Esophagus mucosa (tissue), 1 donor: ENCODE measurements around the gene CCNH. TPM values are rescaled to one million over a fixed set of nuclear protein-coding genes. Genes with fewer than 3 reads are reported as not detected.
A peak's percentile ranks its signal among the peaks of the same experiment; 100 is the strongest.

Experiments used
- ATAC-seq: fragments of 200-7000 bp; cut with Tn5 transposase; one replicate; pipeline ENCODE4 v1.9.1; 2020
- total RNA-seq: library from RNA; stranded (reverse); gene quantifications from one replicate; pipeline ENCODE4 v1.2.4, GENCODE V29; 2023
- donor health status: DM: yes; HTN: yes; CAD: no.

CCNH gene
- 22.5 TPM for total RNA-seq

GRCh38 chr5:87412630-87413342, at the start of gene CCNH:
Gene CCNH (minus strand): TSS chr5:87412930. CDS start chr5:87412794, 136 bp downstream.
- peak; percentile 100 for ATAC-seq

GRCh38 chr5:87457706-87458105, 45.0 kb upstream of the CCNH start:
- ATAC-seq: no peak

- ATAC-seq: no peak
Measured at GRCh38 chr5:87453801-87454200, 41.1 kb upstream of the CCNH start.

- ATAC-seq: no peak
Measured at GRCh38 chr5:87452837-87453236, 40.1 kb upstream of the CCNH start.

GRCh38 chr5:87442419-87442818, 29.7 kb upstream of the CCNH start:
- ATAC-seq: no peak

GRCh38 chr5:87438231-87438630, 25.5 kb upstream of the CCNH start:
- ATAC-seq: no peak

- ATAC-seq: no peak
Measured at GRCh38 chr5:87437724-87438123, 25.0 kb upstream of the CCNH start.

- ATAC-seq: no peak
Measured at GRCh38 chr5:87435144-87435694, 22.5 kb upstream of the CCNH start.

GRCh38 chr5:87434461-87434860, 21.7 kb upstream of the CCNH start:
- ATAC-seq: no peak

- ATAC-seq: no peak
Measured at GRCh38 chr5:87433945-87434344, 21.2 kb upstream of the CCNH start.

GRCh38 chr5:87432460-87432859, 19.7 kb upstream of the CCNH start:
- ATAC-seq: no peak

- ATAC-seq: no peak
Measured at GRCh38 chr5:87430863-87431457, 18.2 kb upstream of the CCNH start.

GRCh38 chr5:87423755-87424154, 11.0 kb upstream of the CCNH start:
- no peak for ATAC-seq

GRCh38 chr5:87421307-87421706, 8.6 kb upstream of the CCNH start:
- ATAC-seq: peak; percentile 97

- no peak for ATAC-seq
Measured at GRCh38 chr5:87418506-87418905, 5.8 kb upstream of the CCNH start.

GRCh38 chr5:87413343-87413645, 564 bp upstream of the CCNH start:
- ATAC-seq: no peak

- peak; percentile 3 for ATAC-seq
Measured at GRCh38 chr5:87411973-87412629, 629 bp downstream of the CCNH start.

GRCh38 chr5:87411586-87411972, 1.2 kb downstream of the CCNH start:
- ATAC-seq: no peak

- ATAC-seq: no peak
Measured at GRCh38 chr5:87410931-87411330, 1.8 kb downstream of the CCNH start.

GRCh38 chr5:87408204-87408603, 4.5 kb downstream of the CCNH start:
- no peak for ATAC-seq

- ATAC-seq: no peak
Measured at GRCh38 chr5:87405472-87406155, 7.1 kb downstream of the CCNH start.

- ATAC-seq: no peak
Measured at GRCh38 chr5:87404359-87404758, 8.4 kb downstream of the CCNH start.

- no peak for ATAC-seq
Measured at GRCh38 chr5:87403899-87404298, 8.8 kb downstream of the CCNH start.
